ENCODE measurements around the gene KLF15.

KLF15 gene

GRCh38 chr3:126300001-126300760, 57.0 kb downstream of the KLF15 start:
- H3K9ac ChIP-seq (ENCODE audit: low read depth, low read length): no peak overlapping the region
- H3K27me3 ChIP-seq (ENCODE audit: control insufficient read depth, insufficient read depth, low read length): no peaks in the 10 kb centered on the region
- no peak overlapping the region for H3K27ac ChIP-seq (ENCODE audit: low read depth, low read length)
- H3K9me3 ChIP-seq (ENCODE audit: control insufficient read depth, insufficient read depth, low read length): peaks cover 5% of the 10 kb centered on the region; the same call in 1 of the 2 replicates
- H3K36me3 ChIP-seq (ENCODE audit: control insufficient read depth, insufficient read depth, low read length): no peaks in the 10 kb centered on the region
- no peak overlapping the region for H3K4me3 ChIP-seq (ENCODE audit: low read depth, low read length)
- H3K4me1 ChIP-seq (ENCODE audit: control insufficient read depth, insufficient read depth, low read length): no peaks in the 10 kb centered on the region

GRCh38 chr3:126295407-126295939, 61.7 kb downstream of the KLF15 start:
- Histone ChIP-seq H3K9ac (ENCODE audit: low read depth, low read length) (no peak overlapping the region), H3K36me3 (ENCODE audit: control insufficient read depth, insufficient read depth, low read length) (no peaks in the 10 kb centered on the region), H3K4me1 (ENCODE audit: control insufficient read depth, insufficient read depth, low read length) (peaks cover 8% of the 10 kb centered on the region), H3K9me3 (ENCODE audit: control insufficient read depth, insufficient read depth, low read length) (no peaks in the 10 kb centered on the region), H3K4me3 (ENCODE audit: low read depth, low read length) (no peak overlapping the region), H3K27ac (ENCODE audit: low read depth, low read length) (no peak overlapping the region), H3K27me3 (ENCODE audit: control insufficient read depth, insufficient read depth, low read length) (peaks cover 8% of the 10 kb centered on the region)

- Histone ChIP-seq H3K27ac (ENCODE audit: low read depth, low read length) (no peak overlapping the region), H3K27me3 (ENCODE audit: control insufficient read depth, insufficient read depth, low read length) (peaks cover 20% of the 10 kb centered on the region), H3K4me1 (ENCODE audit: control insufficient read depth, insufficient read depth, low read length) (peaks cover 8% of the 10 kb centered on the region), H3K9ac (ENCODE audit: low read depth, low read length) (no peak overlapping the region), H3K4me3 (ENCODE audit: low read depth, low read length) (no peak overlapping the region), H3K9me3 (ENCODE audit: control insufficient read depth, insufficient read depth, low read length) (no peaks in the 10 kb centered on the region), H3K36me3 (ENCODE audit: control insufficient read depth, insufficient read depth, low read length) (no peaks in the 10 kb centered on the region)
These were observed 62.9 kb downstream of the KLF15 start for GRCh38 chr3:126294211-126294808.

GRCh38 chr3:126293370-126294082, 63.7 kb downstream of the KLF15 start:
- Histone ChIP-seq H3K9ac (ENCODE audit: low read depth, low read length) (no peak overlapping the region), H3K9me3 (ENCODE audit: control insufficient read depth, insufficient read depth, low read length) (no peaks in the 10 kb centered on the region), H3K27me3 (ENCODE audit: control insufficient read depth, insufficient read depth, low read length) (peaks cover 28% of the 10 kb centered on the region), H3K27ac (ENCODE audit: low read depth, low read length) (no peak overlapping the region), H3K4me1 (ENCODE audit: control insufficient read depth, insufficient read depth, low read length) (peaks cover 12% of the 10 kb centered on the region), H3K36me3 (ENCODE audit: control insufficient read depth, insufficient read depth, low read length) (no peaks in the 10 kb centered on the region), H3K4me3 (ENCODE audit: low read depth, low read length) (no peak overlapping the region)

Measured in HUES48 (cell line).